ENCODE data around the gene TRAP1.

DNA sequence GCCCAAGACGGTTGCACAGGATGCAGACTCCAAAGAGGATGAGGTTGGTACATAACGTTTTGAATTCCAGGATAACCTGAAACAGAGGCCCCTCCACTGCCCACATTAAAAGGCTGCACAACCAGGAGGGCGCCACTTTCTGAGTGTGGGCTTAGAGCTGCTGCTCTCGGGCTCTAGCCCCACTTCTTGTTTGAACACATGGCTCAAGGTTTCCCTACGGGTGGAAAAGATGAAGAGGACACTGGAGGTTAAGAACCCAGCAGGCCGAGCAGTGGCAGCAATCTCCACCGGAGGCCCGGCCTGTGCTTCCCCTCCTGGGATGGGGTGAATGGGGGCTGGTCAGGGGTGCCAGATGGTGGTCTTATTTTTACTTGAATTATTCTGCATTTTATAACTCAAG is 8.0 kb upstream of the TRAP1 start:
- TF ChIP-seq, protein P1, sequence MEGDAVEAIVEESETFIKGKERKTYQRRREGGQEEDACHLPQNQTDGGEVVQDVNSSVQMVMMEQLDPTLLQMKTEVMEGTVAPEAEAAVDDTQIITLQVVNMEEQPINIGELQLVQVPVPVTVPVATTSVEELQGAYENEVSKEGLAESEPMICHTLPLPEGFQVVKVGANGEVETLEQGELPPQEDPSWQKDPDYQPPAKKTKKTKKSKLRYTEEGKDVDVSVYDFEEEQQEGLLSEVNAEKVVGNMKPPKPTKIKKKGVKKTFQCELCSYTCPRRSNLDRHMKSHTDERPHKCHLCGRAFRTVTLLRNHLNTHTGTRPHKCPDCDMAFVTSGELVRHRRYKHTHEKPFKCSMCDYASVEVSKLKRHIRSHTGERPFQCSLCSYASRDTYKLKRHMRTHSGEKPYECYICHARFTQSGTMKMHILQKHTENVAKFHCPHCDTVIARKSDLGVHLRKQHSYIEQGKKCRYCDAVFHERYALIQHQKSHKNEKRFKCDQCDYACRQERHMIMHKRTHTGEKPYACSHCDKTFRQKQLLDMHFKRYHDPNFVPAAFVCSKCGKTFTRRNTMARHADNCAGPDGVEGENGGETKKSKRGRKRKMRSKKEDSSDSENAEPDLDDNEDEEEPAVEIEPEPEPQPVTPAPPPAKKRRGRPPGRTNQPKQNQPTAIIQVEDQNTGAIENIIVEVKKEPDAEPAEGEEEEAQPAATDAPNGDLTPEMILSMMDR (IDR thresholded peaks at IDR 0.05; ENCODE audit: low read depth, low read length) = no peak
- TF ChIP-seq EZH2phosphoT487 (IDR thresholded peaks at IDR 0.05; ENCODE audit: low read depth) = no peak
